ENCODE data around the gene TMED9.
A peak's percentile ranks its signal among the peaks of the same experiment; 100 is the strongest.

- no peak for TF ChIP-seq PML (IDR thresholded peaks at IDR 0.05; ENCODE audit: low read length)
- TF ChIP-seq NRF1 (conservative IDR thresholded peaks at IDR 0.05; ENCODE audit: low read depth, low read length), result no peak
- no peak for TF ChIP-seq TCF7 (IDR thresholded peaks at IDR 0.05; ENCODE audit: borderline replicate concordance)
- TF ChIP-seq, protein P1, sequence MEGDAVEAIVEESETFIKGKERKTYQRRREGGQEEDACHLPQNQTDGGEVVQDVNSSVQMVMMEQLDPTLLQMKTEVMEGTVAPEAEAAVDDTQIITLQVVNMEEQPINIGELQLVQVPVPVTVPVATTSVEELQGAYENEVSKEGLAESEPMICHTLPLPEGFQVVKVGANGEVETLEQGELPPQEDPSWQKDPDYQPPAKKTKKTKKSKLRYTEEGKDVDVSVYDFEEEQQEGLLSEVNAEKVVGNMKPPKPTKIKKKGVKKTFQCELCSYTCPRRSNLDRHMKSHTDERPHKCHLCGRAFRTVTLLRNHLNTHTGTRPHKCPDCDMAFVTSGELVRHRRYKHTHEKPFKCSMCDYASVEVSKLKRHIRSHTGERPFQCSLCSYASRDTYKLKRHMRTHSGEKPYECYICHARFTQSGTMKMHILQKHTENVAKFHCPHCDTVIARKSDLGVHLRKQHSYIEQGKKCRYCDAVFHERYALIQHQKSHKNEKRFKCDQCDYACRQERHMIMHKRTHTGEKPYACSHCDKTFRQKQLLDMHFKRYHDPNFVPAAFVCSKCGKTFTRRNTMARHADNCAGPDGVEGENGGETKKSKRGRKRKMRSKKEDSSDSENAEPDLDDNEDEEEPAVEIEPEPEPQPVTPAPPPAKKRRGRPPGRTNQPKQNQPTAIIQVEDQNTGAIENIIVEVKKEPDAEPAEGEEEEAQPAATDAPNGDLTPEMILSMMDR (IDR thresholded peaks at IDR 0.05 in 2 of 3, conservative IDR thresholded peaks at IDR 0.05 in 1 of 3; ENCODE audit: control insufficient read depth in 2 of 3, extremely low read depth in 1 of 3, insufficient read depth in 1 of 3, low read depth in 3 of 3, low read length in 3 of 3), result peak; percentile 63 to 88 (median 75)
- no peak for TF ChIP-seq EZH2 (IDR thresholded peaks at IDR 0.05; ENCODE audit: borderline replicate concordance, control insufficient read depth, low read depth, low read length)
- TF ChIP-seq POLR2A (IDR thresholded peaks at IDR 0.05; ENCODE audit: low read depth, low read length), result no peak; the same call in 1 of the 2 replicates
- TF ChIP-seq EP300 (IDR thresholded peaks at IDR 0.05; ENCODE audit: borderline replicate concordance in 1 of 2, control insufficient read depth in 1 of 2, low read depth in 2 of 2, low read length in 2 of 2), result no peak
- TF ChIP-seq, protein P2, sequence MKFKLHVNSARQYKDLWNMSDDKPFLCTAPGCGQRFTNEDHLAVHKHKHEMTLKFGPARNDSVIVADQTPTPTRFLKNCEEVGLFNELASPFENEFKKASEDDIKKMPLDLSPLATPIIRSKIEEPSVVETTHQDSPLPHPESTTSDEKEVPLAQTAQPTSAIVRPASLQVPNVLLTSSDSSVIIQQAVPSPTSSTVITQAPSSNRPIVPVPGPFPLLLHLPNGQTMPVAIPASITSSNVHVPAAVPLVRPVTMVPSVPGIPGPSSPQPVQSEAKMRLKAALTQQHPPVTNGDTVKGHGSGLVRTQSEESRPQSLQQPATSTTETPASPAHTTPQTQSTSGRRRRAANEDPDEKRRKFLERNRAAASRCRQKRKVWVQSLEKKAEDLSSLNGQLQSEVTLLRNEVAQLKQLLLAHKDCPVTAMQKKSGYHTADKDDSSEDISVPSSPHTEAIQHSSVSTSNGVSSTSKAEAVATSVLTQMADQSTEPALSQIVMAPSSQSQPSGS (IDR thresholded peaks at IDR 0.05; ENCODE audit: low read length), result no peak
- no peak for TF ChIP-seq POLR2AphosphoS2 (IDR thresholded peaks at IDR 0.05; ENCODE audit: low read depth, low read length)
- no peak for TF ChIP-seq POLR2AphosphoS5 (IDR thresholded peaks at IDR 0.05; ENCODE audit: low read length)
- TF ChIP-seq, protein P3, sequence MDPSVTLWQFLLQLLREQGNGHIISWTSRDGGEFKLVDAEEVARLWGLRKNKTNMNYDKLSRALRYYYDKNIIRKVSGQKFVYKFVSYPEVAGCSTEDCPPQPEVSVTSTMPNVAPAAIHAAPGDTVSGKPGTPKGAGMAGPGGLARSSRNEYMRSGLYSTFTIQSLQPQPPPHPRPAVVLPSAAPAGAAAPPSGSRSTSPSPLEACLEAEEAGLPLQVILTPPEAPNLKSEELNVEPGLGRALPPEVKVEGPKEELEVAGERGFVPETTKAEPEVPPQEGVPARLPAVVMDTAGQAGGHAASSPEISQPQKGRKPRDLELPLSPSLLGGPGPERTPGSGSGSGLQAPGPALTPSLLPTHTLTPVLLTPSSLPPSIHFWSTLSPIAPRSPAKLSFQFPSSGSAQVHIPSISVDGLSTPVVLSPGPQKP (IDR thresholded peaks at IDR 0.05; ENCODE audit: low read depth, low read length), result no peak
- no peak for TF ChIP-seq SPI1 (IDR thresholded peaks at IDR 0.05; ENCODE audit: borderline replicate concordance, insufficient read depth, low read depth, low read length)
Observed at GRCh38 chr5:177607452-177608192, 15.6 kb downstream of the TMED9 start.
